SK-N-SH treated with all-trans-retinoic acid at 6 μM for 48 hours (cell line): Measurements from ENCODE around the gene RDX.
A peak's percentile ranks its signal among the peaks of the same experiment; 100 is the strongest.
"Not testable (repeated sequence)": the region's sequence is repeated elsewhere in the genome, so short reads cannot be mapped to it uniquely, and the experiment has no call there.

Experiments used
- ATAC-seq: fragments of 200-7000 bp; cut with Tn5 transposase; 3 replicates; pipeline ENCODE4 v1.9.1; 2020; ENCODE audit warnings: mild to moderate bottlenecking, moderate library complexity
- ARNTL ChIP-seq: fragments of 450-650 bp; formaldehyde crosslinking; IDR thresholded peaks from 2 replicates; pipeline ENCODE4 v1.5.0; 2020; ENCODE audit warnings: low read depth, mild to moderate bottlenecking, moderate library complexity, borderline replicate concordance
- BACH2 ChIP-seq: fragments of 250-450 bp; sonication (Bioruptor Pico); IDR thresholded peaks from 2 replicates; pipeline ENCODE4 v1.9.0; 2021; ENCODE audit warnings: mild to moderate bottlenecking, borderline replicate concordance
- CSDC2 ChIP-seq: fragments of 250-450 bp; sonication (Bioruptor Pico); IDR thresholded peaks from 2 replicates; pipeline ENCODE4 v1.5.0; 2020; ENCODE audit warnings: mild to moderate bottlenecking, moderate library complexity
- ESRRG ChIP-seq: fragments of 250-450 bp; sonication (Bioruptor Pico); IDR thresholded peaks from 2 replicates; pipeline ENCODE4 v1.6.1; 2021; ENCODE audit warnings: mild to moderate bottlenecking
- GLIS3 ChIP-seq: fragments of 250-450 bp; sonication (Bioruptor Pico); IDR thresholded peaks from 2 replicates; pipeline ENCODE4 v1.5.0; 2020; ENCODE audit warnings: mild to moderate bottlenecking, moderate library complexity
- OSR1 ChIP-seq: fragments of 250-450 bp; sonication (Bioruptor Pico); IDR thresholded peaks from 2 replicates; pipeline ENCODE4 v1.8.0; 2022; ENCODE audit warnings: moderate library complexity, mild to moderate bottlenecking, inconsistent platforms
- PPARA ChIP-seq: fragments of 250-450 bp; sonication (Bioruptor Pico); IDR thresholded peaks from 2 replicates; pipeline ENCODE4 v1.5.0; 2020; ENCODE audit warnings: mild to moderate bottlenecking, borderline replicate concordance
- RARB ChIP-seq: fragments of 250-450 bp; sonication (Bioruptor Pico); IDR thresholded peaks from 2 replicates; pipeline ENCODE4 v1.8.0; 2021; ENCODE audit warnings: mild to moderate bottlenecking, moderate library complexity
- SNAI2 ChIP-seq: fragments of 250-450 bp; sonication (Bioruptor Pico); IDR thresholded peaks from 2 replicates; pipeline ENCODE4 v1.5.0; 2020; ENCODE audit warnings: mild to moderate bottlenecking, moderate library complexity
- TCF4 ChIP-seq: fragments of 250-450 bp; sonication (Bioruptor Pico); IDR thresholded peaks from 2 replicates; pipeline ENCODE4 v1.8.0; 2021; ENCODE audit warnings: mild to moderate bottlenecking, moderate library complexity, borderline replicate concordance
- TOX ChIP-seq: fragments of 250-450 bp; sonication (Bioruptor Pico); IDR thresholded peaks from 2 replicates; pipeline ENCODE4 v1.8.0; 2021; ENCODE audit warnings: mild to moderate bottlenecking, moderate library complexity, borderline replicate concordance
- ZFP3 ChIP-seq: fragments of 250-450 bp; sonication (Bioruptor Pico); IDR thresholded peaks from 2 replicates; pipeline ENCODE4 v1.5.0; 2020; ENCODE audit warnings: mild to moderate bottlenecking, moderate library complexity
- ZFP30 ChIP-seq: fragments of 450-650 bp; formaldehyde crosslinking; IDR thresholded peaks from 2 replicates; pipeline ENCODE4 v1.5.0; 2022; ENCODE audit warnings: mild to moderate bottlenecking, moderate library complexity
- ZNF70 ChIP-seq: fragments of 450-650 bp; formaldehyde crosslinking; IDR thresholded peaks from 2 replicates; pipeline ENCODE4 v1.5.0; 2020; ENCODE audit warnings: mild to moderate bottlenecking, moderate library complexity
- ZNF8 ChIP-seq: fragments of 450-650 bp; formaldehyde crosslinking; IDR thresholded peaks from 2 replicates; pipeline ENCODE4 v1.5.0; 2020; ENCODE audit warnings: mild to moderate bottlenecking, moderate library complexity
- TF ChIP-seq, protein P1 (sequence below): fragments of 250-450 bp; sonication (Bioruptor Pico); IDR thresholded peaks from 2 replicates; pipeline ENCODE4 v1.5.1; 2020; ENCODE audit warnings: low read depth, mild to moderate bottlenecking, moderate library complexity
- TF ChIP-seq, protein P2 (sequence below): fragments of 250-450 bp; sonication (Bioruptor Pico); IDR thresholded peaks from 2 replicates; pipeline ENCODE4 v1.5.0; 2020; ENCODE audit warnings: mild to moderate bottlenecking, moderate library complexity
- TF ChIP-seq, protein P3 (sequence below): fragments of 250-450 bp; sonication (Bioruptor Pico); IDR thresholded peaks from 2 replicates; pipeline ENCODE4 v1.5.1; 2021; ENCODE audit warnings: mild to moderate bottlenecking, moderate library complexity

The RDX gene

GRCh38 chr11:110297076-110297725, 787 bp upstream of the RDX start:
- no peak for TF ChIP-seq ZFP3
- no peak for TF ChIP-seq PPARA (CRISPR knock-in tag)
- no peak for TF ChIP-seq CSDC2 (CRISPR knock-in tag)
- no peak for TF ChIP-seq BACH2 (CRISPR knock-in tag)
- TF ChIP-seq GLIS3, result no peak
- TF ChIP-seq ZNF70 (CRISPR knock-in tag), result no peak
- no peak for TF ChIP-seq TCF4 (CRISPR knock-in tag)
- no peak for TF ChIP-seq SNAI2 (CRISPR knock-in tag)
- TF ChIP-seq RARB (CRISPR knock-in tag), result no peak
- TF ChIP-seq, protein P1, sequence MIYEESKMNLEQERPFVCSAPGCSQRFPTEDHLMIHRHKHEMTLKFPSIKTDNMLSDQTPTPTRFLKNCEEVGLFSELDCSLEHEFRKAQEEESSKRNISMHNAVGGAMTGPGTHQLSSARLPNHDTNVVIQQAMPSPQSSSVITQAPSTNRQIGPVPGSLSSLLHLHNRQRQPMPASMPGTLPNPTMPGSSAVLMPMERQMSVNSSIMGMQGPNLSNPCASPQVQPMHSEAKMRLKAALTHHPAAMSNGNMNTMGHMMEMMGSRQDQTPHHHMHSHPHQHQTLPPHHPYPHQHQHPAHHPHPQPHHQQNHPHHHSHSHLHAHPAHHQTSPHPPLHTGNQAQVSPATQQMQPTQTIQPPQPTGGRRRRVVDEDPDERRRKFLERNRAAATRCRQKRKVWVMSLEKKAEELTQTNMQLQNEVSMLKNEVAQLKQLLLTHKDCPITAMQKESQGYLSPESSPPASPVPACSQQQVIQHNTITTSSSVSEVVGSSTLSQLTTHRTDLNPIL (CRISPR knock-in tag), result no peak
- TF ChIP-seq, protein P2, sequence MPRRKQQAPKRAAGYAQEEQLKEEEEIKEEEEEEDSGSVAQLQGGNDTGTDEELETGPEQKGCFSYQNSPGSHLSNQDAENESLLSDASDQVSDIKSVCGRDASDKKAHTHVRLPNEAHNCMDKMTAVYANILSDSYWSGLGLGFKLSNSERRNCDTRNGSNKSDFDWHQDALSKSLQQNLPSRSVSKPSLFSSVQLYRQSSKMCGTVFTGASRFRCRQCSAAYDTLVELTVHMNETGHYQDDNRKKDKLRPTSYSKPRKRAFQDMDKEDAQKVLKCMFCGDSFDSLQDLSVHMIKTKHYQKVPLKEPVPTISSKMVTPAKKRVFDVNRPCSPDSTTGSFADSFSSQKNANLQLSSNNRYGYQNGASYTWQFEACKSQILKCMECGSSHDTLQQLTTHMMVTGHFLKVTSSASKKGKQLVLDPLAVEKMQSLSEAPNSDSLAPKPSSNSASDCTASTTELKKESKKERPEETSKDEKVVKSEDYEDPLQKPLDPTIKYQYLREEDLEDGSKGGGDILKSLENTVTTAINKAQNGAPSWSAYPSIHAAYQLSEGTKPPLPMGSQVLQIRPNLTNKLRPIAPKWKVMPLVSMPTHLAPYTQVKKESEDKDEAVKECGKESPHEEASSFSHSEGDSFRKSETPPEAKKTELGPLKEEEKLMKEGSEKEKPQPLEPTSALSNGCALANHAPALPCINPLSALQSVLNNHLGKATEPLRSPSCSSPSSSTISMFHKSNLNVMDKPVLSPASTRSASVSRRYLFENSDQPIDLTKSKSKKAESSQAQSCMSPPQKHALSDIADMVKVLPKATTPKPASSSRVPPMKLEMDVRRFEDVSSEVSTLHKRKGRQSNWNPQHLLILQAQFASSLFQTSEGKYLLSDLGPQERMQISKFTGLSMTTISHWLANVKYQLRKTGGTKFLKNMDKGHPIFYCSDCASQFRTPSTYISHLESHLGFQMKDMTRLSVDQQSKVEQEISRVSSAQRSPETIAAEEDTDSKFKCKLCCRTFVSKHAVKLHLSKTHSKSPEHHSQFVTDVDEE, result no peak
- TF ChIP-seq, all 23 proteins: peak for 0
- no peak for ATAC-seq

GRCh38 chr11:110295531-110296225, 736 bp downstream of the RDX start:
- no peak for TF ChIP-seq TCF4 (CRISPR knock-in tag)
- no peak for TF ChIP-seq TOX (CRISPR knock-in tag)
- no peak for TF ChIP-seq CSDC2 (CRISPR knock-in tag)
- no peak for TF ChIP-seq PPARA (CRISPR knock-in tag)
- no peak for TF ChIP-seq RARB (CRISPR knock-in tag)
- peak; percentile 75 for ATAC-seq

DNA sequence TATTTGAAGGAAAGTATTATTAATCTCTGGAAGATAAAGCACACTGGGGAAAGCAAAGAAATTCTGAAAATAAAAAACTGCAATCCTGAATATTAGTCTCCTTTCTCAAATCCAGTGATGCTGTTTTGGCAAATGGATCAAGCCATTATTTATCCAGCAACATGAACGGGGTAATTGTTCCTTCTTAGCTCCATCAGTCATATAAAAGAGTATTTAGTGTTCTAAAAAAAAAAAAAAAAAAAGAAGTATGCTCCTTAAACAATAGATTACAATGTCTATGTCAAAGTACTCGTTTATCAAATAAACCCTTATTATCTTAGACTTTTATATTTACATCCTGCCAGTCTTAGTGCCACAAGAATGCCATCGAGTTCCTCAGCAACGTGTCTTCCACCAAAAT, 1.3 kb downstream of the RDX start:
- no peak for TF ChIP-seq CSDC2 (CRISPR knock-in tag)
- TF ChIP-seq SNAI2 (CRISPR knock-in tag), result no peak
- no peak for TF ChIP-seq OSR1 (CRISPR knock-in tag)
- TF ChIP-seq, protein P2, result no peak
- no peak for TF ChIP-seq GLIS3
- no peak for TF ChIP-seq ZFP3
- no peak for ATAC-seq

DNA sequence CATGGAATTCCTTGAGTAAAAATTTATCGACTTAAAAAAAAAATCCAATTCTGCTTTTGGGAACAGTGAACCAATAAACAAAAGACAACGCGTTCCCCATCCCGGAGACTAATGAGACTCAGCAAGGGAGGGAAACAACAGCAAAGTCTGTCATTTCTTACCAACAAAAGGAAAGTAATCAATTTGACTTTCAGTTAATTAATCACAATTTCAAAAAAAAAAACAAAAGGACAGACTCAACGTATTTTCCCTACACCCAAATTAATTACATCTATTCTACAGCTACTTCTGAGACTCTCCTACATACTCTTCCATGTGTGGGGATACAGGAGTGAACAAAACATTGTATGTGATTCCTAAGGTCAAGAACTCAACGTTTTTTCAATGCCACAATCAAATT, 1.9 kb downstream of the RDX start:
- ATAC-seq, result no peak
- TF ChIP-seq ZFP30 (no peak), ZNF70 (CRISPR knock-in tag) (no peak), TOX (CRISPR knock-in tag) (no peak), ARNTL (CRISPR knock-in tag) (no peak)

GRCh38 chr11:110293389-110293788, 3.0 kb downstream of the RDX start:
- ATAC-seq, result no peak
- TF ChIP-seq OSR1 (CRISPR knock-in tag) (no peak), ARNTL (CRISPR knock-in tag) (no peak), ESRRG (CRISPR knock-in tag) (no peak), ZFP30 (no peak), GLIS3 (no peak), RARB (CRISPR knock-in tag) (no peak), ZNF70 (CRISPR knock-in tag) (no peak), ZNF8 (no peak), TOX (CRISPR knock-in tag) (no peak)
- TF ChIP-seq, protein P1 (CRISPR knock-in tag), result no peak
- TF ChIP-seq, protein P3, sequence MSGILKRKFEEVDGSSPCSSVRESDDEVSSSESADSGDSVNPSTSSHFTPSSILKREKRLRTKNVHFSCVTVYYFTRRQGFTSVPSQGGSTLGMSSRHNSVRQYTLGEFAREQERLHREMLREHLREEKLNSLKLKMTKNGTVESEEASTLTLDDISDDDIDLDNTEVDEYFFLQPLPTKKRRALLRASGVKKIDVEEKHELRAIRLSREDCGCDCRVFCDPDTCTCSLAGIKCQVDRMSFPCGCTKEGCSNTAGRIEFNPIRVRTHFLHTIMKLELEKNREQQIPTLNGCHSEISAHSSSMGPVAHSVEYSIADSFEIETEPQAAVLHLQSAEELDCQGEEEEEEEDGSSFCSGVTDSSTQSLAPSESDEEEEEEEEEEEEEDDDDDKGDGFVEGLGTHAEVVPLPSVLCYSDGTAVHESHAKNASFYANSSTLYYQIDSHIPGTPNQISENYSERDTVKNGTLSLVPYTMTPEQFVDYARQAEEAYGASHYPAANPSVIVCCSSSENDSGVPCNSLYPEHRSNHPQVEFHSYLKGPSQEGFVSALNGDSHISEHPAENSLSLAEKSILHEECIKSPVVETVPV (CRISPR knock-in tag), result no peak

DNA sequence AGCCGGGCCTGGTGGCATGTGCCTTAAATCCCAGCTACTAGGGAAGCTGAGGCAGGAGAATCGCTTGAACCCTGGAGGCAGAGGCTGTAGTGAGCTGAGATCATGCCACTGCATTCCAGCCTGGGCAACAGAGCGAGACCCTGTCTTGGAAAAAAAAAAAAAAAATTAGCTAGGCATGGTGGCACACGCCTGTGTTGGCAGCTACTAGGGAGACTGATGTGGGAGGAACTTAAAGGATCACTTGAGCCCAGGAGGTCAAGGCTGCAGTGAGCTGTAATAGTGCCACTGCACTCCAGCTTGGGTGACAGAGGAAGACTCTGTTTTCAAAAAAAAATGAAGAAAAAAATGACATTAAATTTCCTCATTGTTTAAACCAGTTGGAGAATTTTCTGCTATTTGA, 4.3 kb downstream of the RDX start:
- ATAC-seq, result not testable (repeated sequence)
